Measurements from ENCODE around the gene RGS3.

RGS3 gene

GRCh38 chr9:113614843-113615648, 151.5 kb downstream of the RGS3 start:
- DNase-seq (ENCODE audit: extremely low read depth in 1 of 2, low read depth in 1 of 2), result peak in 1 of 2 donors; percentile 34

DNA sequence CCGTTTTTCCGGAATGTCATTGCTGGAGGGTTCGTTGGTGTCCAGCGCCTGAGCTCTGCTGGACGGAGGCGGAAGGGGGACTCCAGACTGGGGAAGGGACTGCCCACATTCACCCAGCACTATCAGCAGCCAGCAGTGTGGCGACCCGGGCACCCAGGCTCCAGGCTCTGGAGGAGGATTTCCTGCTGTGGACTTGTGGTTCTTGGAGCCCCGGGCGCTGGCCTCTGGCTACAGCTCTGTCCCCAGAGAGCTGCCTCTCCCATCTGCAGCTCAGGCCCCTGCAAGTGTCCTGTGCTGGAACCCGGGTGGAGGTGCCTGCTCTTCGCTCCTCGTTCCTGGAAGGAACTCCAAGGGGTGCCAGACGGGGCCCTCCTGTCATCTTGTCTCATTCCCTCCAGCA, 152.6 kb downstream of the RGS3 start:
- DNase-seq (ENCODE audit: extremely low read depth in 1 of 2, low read depth in 1 of 2), result no peak

GRCh38 chr9:113616621-113617496, 153.3 kb downstream of the RGS3 start:
- DNase-seq (ENCODE audit: extremely low read depth in 1 of 2, low read depth in 1 of 2), result peak in 1 of 2 donors; percentile 13

DNA sequence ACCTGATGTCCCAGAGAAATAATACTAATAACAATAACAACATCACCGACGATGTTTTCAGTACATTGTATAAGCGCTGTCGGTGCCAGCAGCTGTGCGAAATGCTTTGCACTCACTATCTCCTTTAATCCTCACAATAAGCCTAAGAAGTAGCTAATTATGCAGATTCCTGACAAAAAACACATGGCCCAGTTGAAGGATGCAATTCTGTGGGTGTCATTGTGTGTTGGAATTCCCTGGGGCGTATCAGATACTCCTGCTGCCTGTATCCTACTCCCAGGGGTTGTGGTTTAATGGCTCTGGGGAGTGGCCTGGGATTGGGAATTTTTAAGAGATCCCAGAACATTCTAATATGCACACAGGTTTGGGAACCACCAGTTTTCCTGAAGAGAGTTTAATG, 154.0 kb downstream of the RGS3 start:
- no peak for DNase-seq (ENCODE audit: extremely low read depth in 1 of 2, low read depth in 1 of 2)

DNA sequence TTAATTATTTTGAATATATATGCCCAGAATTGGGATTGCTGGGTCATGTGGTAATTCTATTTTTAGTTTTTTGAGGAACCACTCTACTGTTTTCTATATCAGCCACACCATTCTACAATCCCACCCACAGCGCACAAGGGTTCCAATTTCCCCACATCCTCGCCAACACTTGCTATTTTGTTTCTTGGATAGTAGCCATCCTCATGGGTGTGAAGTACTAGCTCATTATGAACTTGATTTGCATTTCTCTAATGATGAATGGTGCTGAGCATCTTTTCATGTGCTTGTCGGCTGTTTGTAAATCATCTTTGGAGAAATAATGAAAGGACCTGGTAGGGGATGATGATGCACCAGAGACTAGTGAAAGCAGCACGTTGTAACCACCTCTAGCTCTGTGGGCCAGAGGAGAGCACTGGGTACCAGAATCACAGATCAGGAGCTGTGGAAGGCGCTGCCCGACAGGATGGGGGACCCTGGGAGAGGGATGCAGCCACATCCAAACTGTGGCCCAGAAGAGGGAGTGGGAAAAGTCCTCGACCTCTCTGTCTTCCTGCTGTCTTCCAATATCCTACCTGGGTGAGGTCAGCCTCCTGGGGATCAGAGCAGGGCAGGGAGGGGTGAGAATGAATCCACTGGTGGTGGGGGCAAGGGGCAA, 155.4 kb downstream of the RGS3 start:
- DNase-seq (ENCODE audit: extremely low read depth in 1 of 2, low read depth in 1 of 2), result no peak

GRCh38 chr9:113619491-113620376, 156.2 kb downstream of the RGS3 start:
- no peak for DNase-seq (ENCODE audit: extremely low read depth in 1 of 2, low read depth in 1 of 2)

- DNase-seq (ENCODE audit: extremely low read depth in 1 of 2, low read depth in 1 of 2), result peak; percentile 37 to 51
Observed at GRCh38 chr9:113620377-113621161, 157.0 kb downstream of the RGS3 start.

DNA sequence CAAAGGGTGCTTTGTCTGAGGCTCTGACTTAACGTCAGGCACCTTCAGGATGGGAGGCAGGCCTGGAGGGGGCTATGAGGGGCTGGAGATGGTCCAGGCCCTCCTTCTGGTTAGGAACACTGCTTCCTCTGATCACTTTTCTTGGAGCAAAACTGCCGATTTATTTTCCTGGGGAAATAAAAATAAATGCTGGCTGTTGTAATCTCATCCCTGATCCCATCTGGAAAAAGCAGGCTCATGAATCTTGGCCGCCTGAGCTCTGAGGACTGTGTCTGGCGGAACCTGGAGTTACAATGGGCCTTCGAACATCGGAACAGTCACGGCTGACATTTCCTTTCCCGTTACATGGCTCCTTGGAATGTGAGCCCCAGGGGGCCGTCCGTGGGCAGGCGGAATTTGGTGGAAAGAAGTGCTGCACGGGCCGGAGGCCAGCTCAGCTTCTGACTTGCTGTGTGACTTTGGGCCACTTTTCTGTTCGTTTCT, 157.8 kb downstream of the RGS3 start:
- no peak for DNase-seq (ENCODE audit: extremely low read depth in 1 of 2, low read depth in 1 of 2)

- DNase-seq (ENCODE audit: extremely low read depth in 1 of 2, low read depth in 1 of 2), result no peak
Observed at GRCh38 chr9:113621980-113622379, 158.5 kb downstream of the RGS3 start.

GRCh38 chr9:113622600-113623400, 159.3 kb downstream of the RGS3 start:
- peak; percentile 55 to 89 for DNase-seq (ENCODE audit: extremely low read depth in 1 of 2, low read depth in 1 of 2)

DNA sequence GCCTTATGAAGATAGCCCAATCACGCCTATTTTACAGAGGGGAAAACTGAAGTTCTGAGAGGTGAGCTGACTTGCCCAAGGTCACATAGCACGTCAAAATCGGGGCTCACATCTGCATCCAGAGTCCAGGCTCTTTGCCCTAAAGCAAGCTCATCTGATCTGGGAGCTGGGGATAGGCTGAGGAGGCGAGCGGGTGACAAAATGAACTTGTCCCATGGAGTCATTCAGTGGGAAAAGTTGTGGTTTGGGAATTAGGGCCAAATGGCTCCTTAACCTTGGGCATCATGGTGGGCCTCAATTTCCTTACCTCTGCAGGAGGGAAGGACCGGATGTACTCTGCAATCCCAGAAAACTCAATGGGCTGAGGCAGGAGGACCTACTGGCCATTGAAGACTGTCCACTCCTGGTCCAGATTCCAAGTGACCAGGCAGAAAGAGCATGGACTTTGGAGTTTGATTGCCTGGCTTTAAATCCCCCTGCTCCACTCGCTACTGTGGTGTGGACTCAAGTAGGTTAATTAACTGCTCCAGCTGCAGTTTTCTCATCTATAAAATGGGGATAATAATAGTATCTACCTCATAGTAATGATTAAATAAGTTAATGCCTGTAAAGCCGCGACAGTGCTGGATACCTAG, 160.4 kb downstream of the RGS3 start:
- no peak for DNase-seq (ENCODE audit: extremely low read depth in 1 of 2, low read depth in 1 of 2)

DNA sequence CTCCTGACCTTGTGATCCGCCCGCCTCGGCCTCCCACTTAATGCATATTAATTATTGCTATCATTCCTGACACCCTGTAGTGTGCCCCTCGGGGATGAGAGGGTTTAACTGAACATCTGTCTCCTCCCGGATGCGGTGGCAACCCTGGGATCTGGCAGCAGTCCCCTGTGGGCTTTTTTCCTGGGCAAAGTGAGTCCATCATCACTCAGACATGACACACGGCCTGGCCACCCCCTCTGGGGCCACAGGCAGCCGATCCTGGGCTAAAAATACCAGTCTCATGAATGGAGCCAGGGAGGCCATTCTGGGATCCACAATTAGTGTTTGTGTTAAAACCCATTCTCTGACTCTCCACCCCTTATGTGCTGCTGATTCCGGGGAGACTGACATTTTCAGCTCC, 161.2 kb downstream of the RGS3 start:
- DNase-seq (ENCODE audit: extremely low read depth in 1 of 2, low read depth in 1 of 2), result no peak

- no peak for DNase-seq (ENCODE audit: extremely low read depth in 1 of 2, low read depth in 1 of 2)
Observed at GRCh38 chr9:113625486-113625885, 162.0 kb downstream of the RGS3 start.

- no peak for DNase-seq (ENCODE audit: extremely low read depth in 1 of 2, low read depth in 1 of 2)
Observed at GRCh38 chr9:113626735-113627495, 163.4 kb downstream of the RGS3 start.

- DNase-seq (ENCODE audit: extremely low read depth in 1 of 2, low read depth in 1 of 2), result no peak
Observed at GRCh38 chr9:113628621-113629020, 165.1 kb downstream of the RGS3 start.

DNA sequence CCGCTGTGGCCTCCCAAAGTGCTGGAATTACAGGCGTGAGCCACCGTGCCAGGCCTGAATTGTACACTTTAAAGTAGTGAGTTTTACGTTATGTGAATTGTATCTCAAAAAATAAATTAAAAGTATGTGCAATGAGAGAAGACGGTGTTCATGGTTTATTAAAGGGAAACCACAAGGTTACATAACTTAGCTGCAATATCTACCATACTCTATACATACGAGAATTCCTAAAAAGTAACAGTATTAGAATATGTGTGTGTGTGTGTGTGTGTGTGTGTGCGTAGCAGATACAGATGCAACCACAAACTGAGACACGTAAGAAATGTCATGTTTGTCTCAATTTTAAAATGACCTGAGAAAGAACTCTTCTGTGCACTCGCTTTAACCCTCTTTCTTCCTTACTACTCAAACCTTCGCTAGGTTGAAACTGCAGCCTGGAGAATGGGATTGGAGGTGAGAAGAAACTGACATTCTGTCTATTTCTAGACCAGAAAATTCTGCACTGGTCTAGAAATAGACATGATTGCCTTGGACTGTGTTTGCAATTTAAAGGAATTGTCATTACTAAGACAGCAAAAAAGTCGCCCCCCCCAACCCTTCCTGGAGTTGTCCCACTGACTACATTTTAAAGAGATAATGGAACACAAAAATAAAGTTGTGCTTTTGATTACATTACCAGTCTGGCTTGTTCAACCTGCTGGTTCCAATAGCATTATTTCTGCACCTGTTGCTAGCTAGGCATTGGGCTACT, 167.0 kb downstream of the RGS3 start:
- no peak for DNase-seq (ENCODE audit: extremely low read depth in 1 of 2, low read depth in 1 of 2)
